OCI-LY7 (cell line): Measurements from ENCODE around the gene ANKRD11.

ENCODE experiments used
- EZH2phosphoT487 ChIP-seq: fragments of 200-600 bp; sonication (generic); IDR thresholded peaks from 2 replicates; pipeline ENCODE4 v1.6.1; 2018; ENCODE audit warnings: low read depth, borderline replicate concordance, mild to moderate bottlenecking, mixed run types, antibody characterized with exemption, low read length, moderate library complexity, mixed read lengths
- TF ChIP-seq, protein P1 (sequence below): fragments of 200-600 bp; sonication (generic); conservative IDR thresholded peaks from 2 replicates; pipeline ENCODE4 v1.5.1; 2014; ENCODE audit warnings: mild to moderate bottlenecking, antibody characterized with exemption, low read length, moderate library complexity, mixed read lengths

DNA sequence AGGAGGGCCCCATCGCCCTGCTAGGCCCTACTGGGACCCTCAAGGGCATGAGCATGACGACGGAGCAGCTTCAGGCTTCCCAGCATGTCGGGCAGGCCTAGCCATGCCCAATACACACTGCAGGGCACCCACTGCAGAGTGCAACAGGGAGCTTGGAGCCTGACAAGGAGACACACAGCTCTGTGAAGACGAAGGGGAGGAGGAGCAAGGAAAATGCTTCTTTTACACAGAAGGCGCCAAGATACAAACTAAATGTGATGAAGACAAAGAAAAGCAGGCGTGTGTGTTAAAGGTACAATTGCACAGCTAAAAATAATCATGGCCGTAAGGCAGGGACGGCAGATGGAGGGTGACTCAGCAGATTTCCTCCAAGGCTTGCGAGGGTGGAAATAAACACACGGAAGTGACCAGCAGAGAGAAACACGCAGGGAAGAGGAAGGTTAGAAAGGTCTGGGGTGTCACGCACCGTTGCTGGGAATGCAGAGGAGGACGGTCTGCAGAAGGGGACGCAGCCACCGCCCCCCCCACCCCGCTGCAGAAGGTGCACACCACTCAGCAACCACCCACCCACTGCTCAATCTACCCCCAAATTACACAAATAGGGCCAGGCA is 164.4 kb downstream of the ANKRD11 start:
- TF ChIP-seq, protein P1, sequence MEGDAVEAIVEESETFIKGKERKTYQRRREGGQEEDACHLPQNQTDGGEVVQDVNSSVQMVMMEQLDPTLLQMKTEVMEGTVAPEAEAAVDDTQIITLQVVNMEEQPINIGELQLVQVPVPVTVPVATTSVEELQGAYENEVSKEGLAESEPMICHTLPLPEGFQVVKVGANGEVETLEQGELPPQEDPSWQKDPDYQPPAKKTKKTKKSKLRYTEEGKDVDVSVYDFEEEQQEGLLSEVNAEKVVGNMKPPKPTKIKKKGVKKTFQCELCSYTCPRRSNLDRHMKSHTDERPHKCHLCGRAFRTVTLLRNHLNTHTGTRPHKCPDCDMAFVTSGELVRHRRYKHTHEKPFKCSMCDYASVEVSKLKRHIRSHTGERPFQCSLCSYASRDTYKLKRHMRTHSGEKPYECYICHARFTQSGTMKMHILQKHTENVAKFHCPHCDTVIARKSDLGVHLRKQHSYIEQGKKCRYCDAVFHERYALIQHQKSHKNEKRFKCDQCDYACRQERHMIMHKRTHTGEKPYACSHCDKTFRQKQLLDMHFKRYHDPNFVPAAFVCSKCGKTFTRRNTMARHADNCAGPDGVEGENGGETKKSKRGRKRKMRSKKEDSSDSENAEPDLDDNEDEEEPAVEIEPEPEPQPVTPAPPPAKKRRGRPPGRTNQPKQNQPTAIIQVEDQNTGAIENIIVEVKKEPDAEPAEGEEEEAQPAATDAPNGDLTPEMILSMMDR: no peak
- no peak for TF ChIP-seq EZH2phosphoT487
